Choroid plexus epithelial cell (primary cell): ENCODE data around the gene IGSF3.

Experiments
- DNase-seq: peaks from one replicate; pipeline ENCODE4 v3.0.0-alpha.2; 2010; ENCODE audit warnings: low read depth
- H3K4me3 ChIP-seq: 2 replicates; pipeline ENCODE4 v1.5.1; 2011; ENCODE audit warnings: low read depth, mild to moderate bottlenecking, control low read depth, low read length, moderate library complexity
- TF ChIP-seq, protein P1 (sequence below): conservative IDR thresholded peaks from 2 replicates; pipeline ENCODE4 v1.5.1; 2011; ENCODE audit warnings: low read depth, mild to moderate bottlenecking, control low read depth, inconsistent platforms, low read length, moderate library complexity

Gene IGSF3

GRCh38 chr1:116571215-116571919 lies 96.2 kb downstream of the IGSF3 start:
- TF ChIP-seq, protein P1, sequence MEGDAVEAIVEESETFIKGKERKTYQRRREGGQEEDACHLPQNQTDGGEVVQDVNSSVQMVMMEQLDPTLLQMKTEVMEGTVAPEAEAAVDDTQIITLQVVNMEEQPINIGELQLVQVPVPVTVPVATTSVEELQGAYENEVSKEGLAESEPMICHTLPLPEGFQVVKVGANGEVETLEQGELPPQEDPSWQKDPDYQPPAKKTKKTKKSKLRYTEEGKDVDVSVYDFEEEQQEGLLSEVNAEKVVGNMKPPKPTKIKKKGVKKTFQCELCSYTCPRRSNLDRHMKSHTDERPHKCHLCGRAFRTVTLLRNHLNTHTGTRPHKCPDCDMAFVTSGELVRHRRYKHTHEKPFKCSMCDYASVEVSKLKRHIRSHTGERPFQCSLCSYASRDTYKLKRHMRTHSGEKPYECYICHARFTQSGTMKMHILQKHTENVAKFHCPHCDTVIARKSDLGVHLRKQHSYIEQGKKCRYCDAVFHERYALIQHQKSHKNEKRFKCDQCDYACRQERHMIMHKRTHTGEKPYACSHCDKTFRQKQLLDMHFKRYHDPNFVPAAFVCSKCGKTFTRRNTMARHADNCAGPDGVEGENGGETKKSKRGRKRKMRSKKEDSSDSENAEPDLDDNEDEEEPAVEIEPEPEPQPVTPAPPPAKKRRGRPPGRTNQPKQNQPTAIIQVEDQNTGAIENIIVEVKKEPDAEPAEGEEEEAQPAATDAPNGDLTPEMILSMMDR = no peak
- H3K4me3 ChIP-seq = peak overlapping the region; percentile 76
- no peak for DNase-seq

DNA sequence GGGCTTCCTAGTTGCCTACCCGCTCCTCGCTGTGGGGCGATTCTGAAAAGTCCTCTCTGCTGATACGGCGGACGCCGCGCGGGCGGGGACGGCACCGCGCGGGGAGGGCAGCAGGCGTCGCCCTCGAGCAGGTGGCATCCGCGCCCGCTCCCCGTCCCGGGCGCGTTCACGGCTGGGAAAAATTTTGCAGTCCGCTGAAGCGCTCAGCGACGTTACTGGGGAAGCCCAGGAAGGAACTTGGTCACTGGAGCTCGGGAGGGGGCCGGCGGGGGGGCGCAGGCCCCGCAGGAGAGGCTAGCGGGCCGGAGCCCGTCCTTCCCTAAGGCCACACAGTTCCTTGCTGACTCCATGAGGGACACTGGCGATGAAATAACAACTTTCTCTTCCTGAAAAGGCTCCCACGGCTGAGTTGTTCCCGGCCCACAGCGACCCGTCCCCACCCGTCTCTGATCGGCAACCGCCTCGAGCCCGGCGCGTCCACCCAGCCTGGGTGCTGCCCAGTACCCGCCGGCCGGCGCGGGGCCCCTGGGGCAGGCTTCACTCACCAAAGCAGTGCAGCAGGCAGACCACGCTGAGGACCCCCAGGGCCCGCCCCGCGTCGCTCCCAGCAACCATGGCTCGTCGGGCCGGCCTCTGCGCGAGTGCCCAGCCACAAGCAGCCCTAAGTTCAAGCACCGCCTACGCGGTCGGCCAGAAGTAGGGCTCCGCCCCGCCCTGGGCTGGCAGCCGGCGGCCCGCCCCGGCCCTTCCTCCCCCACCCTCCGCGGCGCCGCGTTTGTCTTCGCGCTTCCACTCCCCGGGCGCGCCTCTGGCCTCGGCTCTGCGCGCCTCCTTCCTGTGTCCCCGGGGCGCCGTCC lies 96.9 kb downstream of the IGSF3 start, which contains the start of gene CD58:
Gene CD58 (minus strand): TSS at position 669 of the 857 bp plus-strand sequence. CDS start 54 bp downstream, at position 615.
- peak within 1 kb of the TSS; percentile 76 for H3K4me3 ChIP-seq
- TF ChIP-seq, protein P1 = peak; percentile 35
- DNase-seq = peak; percentile 69

- peak overlapping the region; percentile 76 for H3K4me3 ChIP-seq
- no peak for DNase-seq
- TF ChIP-seq, protein P1 = no peak
Measured at GRCh38 chr1:116569776-116570357, 97.7 kb downstream of the IGSF3 start.

GRCh38 chr1:116569381-116569670 lies 98.2 kb downstream of the IGSF3 start:
- H3K4me3 ChIP-seq = no peak overlapping the region
- TF ChIP-seq, protein P1 = no peak
- DNase-seq = no peak

DNA sequence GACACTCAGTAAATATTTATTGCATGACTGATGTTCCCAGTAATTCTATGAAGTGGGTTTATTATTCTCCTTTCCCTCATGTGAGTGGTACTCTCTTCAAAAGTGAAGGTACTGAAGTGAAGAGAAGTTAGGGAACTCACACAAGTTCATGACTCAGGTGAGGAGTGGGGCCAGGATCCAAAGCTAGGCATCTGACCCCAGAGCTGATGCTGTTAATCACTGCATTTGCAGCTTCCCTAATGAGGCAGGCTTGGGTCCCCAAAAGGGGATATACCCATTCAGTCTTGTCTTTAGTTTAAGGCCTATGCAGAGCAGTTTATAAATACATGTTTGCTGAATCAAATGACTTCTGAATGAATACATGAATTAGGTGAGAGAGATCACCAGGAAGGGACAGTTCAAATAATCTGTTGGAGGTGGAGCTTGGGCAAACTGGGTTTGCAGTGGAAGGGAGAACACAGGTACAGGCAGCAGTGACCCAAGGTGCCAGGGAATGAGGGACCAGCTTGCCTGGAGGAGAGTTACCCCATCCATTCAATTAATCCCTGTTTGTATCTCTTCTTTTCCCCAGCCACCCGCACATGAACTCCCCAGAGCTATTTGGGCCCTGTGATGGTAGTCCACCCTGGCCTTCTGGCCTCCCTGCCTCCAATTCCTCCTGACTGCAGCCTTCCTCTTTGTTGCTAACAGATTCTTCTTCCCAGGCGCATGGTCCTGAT lies 98.7 kb downstream of the IGSF3 start:
- no peak overlapping the region for H3K4me3 ChIP-seq
- DNase-seq = no peak
- TF ChIP-seq, protein P1 = no peak

DNA sequence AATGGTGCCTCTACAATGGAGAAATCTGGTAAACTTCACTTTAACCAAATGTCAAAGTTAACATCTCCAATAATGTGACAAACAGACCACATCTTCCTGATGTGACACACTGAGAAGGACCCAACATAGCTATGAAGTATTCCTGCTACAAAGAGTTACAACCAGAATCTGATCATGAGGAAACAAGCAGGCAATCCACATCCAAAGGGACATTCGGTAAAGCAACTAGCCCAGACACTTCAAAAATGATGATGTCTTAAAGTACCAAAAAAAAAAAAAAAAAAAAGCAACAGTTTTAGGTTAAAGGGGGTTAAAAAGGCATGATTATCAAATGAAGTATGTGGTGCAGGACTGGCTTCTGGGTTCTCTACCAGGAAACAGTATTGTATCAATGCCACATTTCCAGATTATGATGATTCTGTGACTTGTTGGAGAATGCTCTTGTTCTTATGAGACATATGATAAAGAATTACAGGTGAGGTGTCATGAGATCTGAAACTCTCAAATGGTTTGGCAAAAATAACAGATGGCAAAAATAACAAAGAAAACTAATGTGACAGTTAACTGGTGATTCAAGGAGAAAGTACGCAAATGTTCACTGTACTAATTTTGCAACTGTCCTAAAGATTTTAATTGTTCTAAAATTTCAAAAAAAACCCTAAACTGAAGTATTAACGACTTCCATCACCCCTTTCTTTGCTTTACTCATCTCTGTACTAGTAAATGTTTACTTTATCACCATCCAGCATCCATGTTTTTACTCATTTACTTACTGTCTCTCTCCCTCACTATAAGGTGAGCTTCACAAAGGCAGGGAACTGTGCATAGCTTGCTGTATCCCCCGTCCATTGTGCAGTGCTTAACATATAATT lies 99.5 kb downstream of the IGSF3 start:
- TF ChIP-seq, protein P1 = no peak

More for the DNA sequence above, 99.5 kb downstream of the IGSF3 start:
- no peak for DNase-seq
- H3K4me3 ChIP-seq = no peak overlapping the region
